Measurements from ENCODE around the gene TIMP3.
"Not testable (repeated sequence)": the region's sequence is repeated elsewhere in the genome, so short reads cannot be mapped to it uniquely, and the experiment has no call there.

TIMP3 gene

DNA sequence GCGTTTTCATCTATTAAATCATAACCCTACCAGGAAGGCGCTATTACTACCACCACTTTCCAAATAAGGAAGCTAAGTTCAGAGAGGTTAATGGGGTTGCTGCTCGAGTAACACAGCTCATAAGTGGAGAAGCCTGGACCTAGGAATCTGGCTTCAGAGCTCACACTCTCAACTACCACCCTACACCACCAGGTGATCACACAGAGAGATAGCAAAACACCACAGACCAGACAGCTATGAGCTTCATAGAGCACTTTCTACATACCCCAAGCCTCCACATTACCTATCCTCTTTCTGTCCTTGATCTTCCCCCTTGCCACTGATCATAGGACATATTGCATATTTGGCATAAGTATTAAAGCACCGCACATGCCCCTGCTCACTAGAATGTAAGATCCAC, 65.4 kb downstream of the TIMP3 start:
- no peak for DNase-seq (ENCODE audit: low read depth)
- H3K4me3 ChIP-seq (ENCODE audit: low read depth, low read length), result no peak overlapping the region
- TF ChIP-seq MYC (IDR thresholded peaks at IDR 0.05; ENCODE audit: low read depth, low read length), result no peak
- no peak for TF ChIP-seq POLR2A (IDR thresholded peaks at IDR 0.05; ENCODE audit: extremely low read depth, insufficient read length)
- TF ChIP-seq, protein P1, sequence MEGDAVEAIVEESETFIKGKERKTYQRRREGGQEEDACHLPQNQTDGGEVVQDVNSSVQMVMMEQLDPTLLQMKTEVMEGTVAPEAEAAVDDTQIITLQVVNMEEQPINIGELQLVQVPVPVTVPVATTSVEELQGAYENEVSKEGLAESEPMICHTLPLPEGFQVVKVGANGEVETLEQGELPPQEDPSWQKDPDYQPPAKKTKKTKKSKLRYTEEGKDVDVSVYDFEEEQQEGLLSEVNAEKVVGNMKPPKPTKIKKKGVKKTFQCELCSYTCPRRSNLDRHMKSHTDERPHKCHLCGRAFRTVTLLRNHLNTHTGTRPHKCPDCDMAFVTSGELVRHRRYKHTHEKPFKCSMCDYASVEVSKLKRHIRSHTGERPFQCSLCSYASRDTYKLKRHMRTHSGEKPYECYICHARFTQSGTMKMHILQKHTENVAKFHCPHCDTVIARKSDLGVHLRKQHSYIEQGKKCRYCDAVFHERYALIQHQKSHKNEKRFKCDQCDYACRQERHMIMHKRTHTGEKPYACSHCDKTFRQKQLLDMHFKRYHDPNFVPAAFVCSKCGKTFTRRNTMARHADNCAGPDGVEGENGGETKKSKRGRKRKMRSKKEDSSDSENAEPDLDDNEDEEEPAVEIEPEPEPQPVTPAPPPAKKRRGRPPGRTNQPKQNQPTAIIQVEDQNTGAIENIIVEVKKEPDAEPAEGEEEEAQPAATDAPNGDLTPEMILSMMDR (IDR thresholded peaks at IDR 0.05; ENCODE audit: low read depth, low read length), result no peak
- TF ChIP-seq, protein P2, sequence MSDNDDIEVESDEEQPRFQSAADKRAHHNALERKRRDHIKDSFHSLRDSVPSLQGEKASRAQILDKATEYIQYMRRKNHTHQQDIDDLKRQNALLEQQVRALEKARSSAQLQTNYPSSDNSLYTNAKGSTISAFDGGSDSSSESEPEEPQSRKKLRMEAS (IDR thresholded peaks at IDR 0.05; ENCODE audit: low read depth, low read length), result no peak

DNA sequence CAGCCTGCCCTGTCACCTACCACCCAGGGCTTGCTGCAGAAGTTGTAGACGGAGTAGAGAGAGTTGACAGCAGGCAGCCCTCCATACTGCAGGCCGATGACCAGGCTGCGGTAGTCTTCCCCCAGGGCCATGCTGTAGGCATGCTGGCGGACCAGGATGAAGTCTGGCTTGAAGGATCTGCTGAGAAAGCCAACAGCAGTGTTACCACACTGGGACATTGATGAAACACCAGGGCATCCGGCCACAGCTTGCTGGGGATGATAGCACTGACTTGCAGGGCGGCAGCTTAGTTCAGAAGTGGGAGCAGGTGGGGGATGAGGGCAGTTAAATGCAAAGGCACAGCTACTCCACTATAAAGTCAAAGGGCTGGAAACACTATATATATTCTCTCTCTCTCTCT, 67.4 kb downstream of the TIMP3 start:
- TF ChIP-seq, protein P2 (IDR thresholded peaks at IDR 0.05; ENCODE audit: low read depth, low read length), result no peak
- TF ChIP-seq, protein P1 (IDR thresholded peaks at IDR 0.05; ENCODE audit: low read depth, low read length), result no peak
- TF ChIP-seq POLR2A (IDR thresholded peaks at IDR 0.05; ENCODE audit: extremely low read depth, insufficient read length) (no peak), MYC (IDR thresholded peaks at IDR 0.05; ENCODE audit: low read depth, low read length) (no peak)
- peak; percentile 24 for DNase-seq (ENCODE audit: low read depth)
- no peak overlapping the region for H3K4me3 ChIP-seq (ENCODE audit: low read depth, low read length)

DNA sequence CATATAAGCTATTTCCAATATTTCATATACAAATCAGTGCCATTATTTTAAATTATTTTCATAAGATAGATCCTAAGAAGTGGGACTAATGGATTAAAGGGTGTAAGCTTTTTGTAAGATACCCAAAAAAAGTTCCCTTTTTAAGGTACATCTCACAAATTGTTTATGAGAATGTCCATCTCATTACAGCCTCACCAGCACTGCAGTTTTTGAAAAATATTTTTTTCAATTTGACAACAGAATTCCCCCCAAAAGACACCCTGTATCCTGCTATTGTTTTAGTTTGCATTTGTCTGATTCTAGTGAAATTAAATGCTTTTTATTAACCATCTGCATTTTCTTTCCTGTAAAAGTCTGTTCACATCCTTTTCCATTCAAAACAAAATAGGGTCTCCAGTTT, 69.0 kb downstream of the TIMP3 start:
- no peak for TF ChIP-seq POLR2A (IDR thresholded peaks at IDR 0.05; ENCODE audit: extremely low read depth, insufficient read length)
- TF ChIP-seq, protein P2 (IDR thresholded peaks at IDR 0.05; ENCODE audit: low read depth, low read length), result no peak
- no peak for TF ChIP-seq MYC (IDR thresholded peaks at IDR 0.05; ENCODE audit: low read depth, low read length)
- TF ChIP-seq, protein P1 (IDR thresholded peaks at IDR 0.05; ENCODE audit: low read depth, low read length), result no peak
- DNase-seq (ENCODE audit: low read depth), result no peak
- H3K4me3 ChIP-seq (ENCODE audit: low read depth, low read length), result no peak overlapping the region

DNA sequence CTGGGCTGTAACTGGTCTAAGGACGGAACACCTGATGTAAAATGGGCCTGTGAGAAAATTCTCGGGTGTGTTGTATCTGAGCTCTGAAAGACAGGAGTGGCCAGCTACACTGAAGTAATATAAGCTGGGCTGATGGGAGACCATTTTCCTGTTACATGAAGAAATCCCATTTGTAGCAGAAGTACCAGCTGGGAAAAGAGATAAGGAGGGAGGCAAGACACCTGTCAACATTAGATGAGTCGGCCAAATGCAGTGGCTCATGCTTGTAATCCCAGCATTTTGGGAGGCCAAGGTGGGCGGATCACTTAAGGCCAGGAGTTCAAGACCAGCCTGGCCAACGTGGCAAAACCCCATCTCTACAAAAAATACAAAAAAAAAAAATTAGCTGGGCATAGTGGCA, 72.1 kb downstream of the TIMP3 start:
- not testable (repeated sequence) for DNase-seq (ENCODE audit: low read depth); H3K4me3 ChIP-seq (ENCODE audit: low read depth, low read length)

DNA sequence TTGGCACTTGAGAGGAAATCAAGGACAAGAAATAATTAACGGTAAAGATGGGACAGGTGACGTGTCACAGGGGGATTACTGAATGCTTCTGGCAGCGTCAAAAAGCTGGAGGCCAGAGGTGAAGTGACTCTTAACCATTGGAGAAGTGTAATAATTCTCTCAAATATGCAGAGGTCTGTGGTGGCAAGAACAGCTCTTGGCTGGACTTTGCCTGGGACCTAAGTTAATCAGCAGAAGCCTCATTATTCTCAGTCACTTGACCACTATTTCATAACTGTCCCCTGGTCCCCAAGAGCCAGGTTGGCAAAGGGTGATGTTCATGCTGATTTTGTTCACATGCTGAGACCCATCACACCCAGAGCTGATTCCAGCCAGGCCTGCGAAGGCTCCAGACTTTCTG, 72.9 kb downstream of the TIMP3 start:
- DNase-seq (ENCODE audit: low read depth), result no peak
- H3K4me3 ChIP-seq (ENCODE audit: low read depth, low read length), result no peak overlapping the region
- TF ChIP-seq MYC (IDR thresholded peaks at IDR 0.05; ENCODE audit: low read depth, low read length) (no peak), POLR2A (IDR thresholded peaks at IDR 0.05; ENCODE audit: extremely low read depth, insufficient read length) (no peak)
- TF ChIP-seq, protein P2 (IDR thresholded peaks at IDR 0.05; ENCODE audit: low read depth, low read length), result no peak
- TF ChIP-seq, protein P1 (IDR thresholded peaks at IDR 0.05; ENCODE audit: low read depth, low read length), result no peak

DNA sequence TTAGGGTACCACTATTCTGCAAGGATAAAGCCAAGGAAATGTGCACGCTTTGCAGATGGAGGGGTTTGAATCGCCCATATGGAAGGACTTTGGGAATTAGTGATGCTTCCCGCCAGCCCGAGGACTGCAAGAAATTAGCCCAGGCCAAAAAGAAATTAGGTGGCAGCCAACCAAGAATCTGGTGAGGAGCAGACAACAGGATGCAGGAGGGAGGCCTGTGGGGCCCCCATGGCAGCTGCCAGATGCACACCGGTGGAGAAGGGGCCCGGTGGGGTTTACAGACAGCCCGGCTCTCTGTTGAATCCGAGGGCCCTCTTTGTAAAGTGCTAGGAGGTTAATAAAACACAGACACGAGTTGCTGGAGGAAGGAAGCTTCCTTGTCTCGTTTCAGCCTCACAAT, 73.5 kb downstream of the TIMP3 start:
- no peak for TF ChIP-seq MYC (IDR thresholded peaks at IDR 0.05; ENCODE audit: low read depth, low read length)
- TF ChIP-seq, protein P1 (IDR thresholded peaks at IDR 0.05; ENCODE audit: low read depth, low read length), result no peak
- TF ChIP-seq POLR2A (IDR thresholded peaks at IDR 0.05; ENCODE audit: extremely low read depth, insufficient read length), result no peak
- TF ChIP-seq, protein P2 (IDR thresholded peaks at IDR 0.05; ENCODE audit: low read depth, low read length), result no peak
- DNase-seq (ENCODE audit: low read depth), result no peak
- H3K4me3 ChIP-seq (ENCODE audit: low read depth, low read length), result no peak overlapping the region

All from NB4 (cell line).